Omental fat pad (tissue), 4 donors: Measurements from ENCODE around the gene ROBO1. TPM values are rescaled to one million over a fixed set of nuclear protein-coding genes. Genes with fewer than 3 reads are reported as not detected.

ENCODE experiments used
- ATAC-seq: fragments of 150-250 bp; one replicate; pipeline ENCODE4 v1.9.1; 2016; ENCODE audit warnings: mild to moderate bottlenecking, moderate library complexity; ENCODE audit not compliant: low FRiP score
- DNase-seq: peaks from one replicate; pipeline ENCODE4 v3.0.0-alpha.2; 2019; ENCODE audit warnings: low spot score
- total RNA-seq, 4 donors: library from RNA; depleted of rRNA; stranded (reverse); fragments of >200 nt; gene quantifications; one replicate each; pipeline ENCODE4 v1.1.0, GENCODE V29; 2016
- TF ChIP-seq, protein P1 (sequence below), 3 donors: fragments of 450-650 bp; IDR thresholded peaks; one replicate each; pipeline ENCODE4 v1.5.1; 2016 to 2017; ENCODE audit warnings: antibody characterized with exemption in 3 of 3, mild to moderate bottlenecking in 3 of 3, moderate library complexity in 2 of 3

ROBO1 gene
- total RNA-seq, 4 donors from 2014 or later = 13.7 to 34.2 (median 21.0) TPM

DNA sequence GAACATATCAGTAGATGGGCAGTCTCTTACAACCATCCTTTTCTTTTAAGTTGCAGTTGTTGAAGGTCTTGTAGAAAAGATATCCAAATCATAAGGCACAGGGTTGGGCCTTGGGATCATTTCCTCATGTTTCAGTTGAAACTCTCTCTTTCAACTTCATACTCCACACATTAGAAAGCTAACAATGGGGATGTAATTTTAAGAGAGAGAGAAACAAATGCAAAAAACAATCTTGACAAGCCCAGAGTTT lies 747.9 kb downstream of the ROBO1 start:
- ATAC-seq = no peak
- DNase-seq = no peak
- TF ChIP-seq, protein P1, sequence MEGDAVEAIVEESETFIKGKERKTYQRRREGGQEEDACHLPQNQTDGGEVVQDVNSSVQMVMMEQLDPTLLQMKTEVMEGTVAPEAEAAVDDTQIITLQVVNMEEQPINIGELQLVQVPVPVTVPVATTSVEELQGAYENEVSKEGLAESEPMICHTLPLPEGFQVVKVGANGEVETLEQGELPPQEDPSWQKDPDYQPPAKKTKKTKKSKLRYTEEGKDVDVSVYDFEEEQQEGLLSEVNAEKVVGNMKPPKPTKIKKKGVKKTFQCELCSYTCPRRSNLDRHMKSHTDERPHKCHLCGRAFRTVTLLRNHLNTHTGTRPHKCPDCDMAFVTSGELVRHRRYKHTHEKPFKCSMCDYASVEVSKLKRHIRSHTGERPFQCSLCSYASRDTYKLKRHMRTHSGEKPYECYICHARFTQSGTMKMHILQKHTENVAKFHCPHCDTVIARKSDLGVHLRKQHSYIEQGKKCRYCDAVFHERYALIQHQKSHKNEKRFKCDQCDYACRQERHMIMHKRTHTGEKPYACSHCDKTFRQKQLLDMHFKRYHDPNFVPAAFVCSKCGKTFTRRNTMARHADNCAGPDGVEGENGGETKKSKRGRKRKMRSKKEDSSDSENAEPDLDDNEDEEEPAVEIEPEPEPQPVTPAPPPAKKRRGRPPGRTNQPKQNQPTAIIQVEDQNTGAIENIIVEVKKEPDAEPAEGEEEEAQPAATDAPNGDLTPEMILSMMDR (IDR thresholded peaks at IDR 0.05) = no peak

DNA sequence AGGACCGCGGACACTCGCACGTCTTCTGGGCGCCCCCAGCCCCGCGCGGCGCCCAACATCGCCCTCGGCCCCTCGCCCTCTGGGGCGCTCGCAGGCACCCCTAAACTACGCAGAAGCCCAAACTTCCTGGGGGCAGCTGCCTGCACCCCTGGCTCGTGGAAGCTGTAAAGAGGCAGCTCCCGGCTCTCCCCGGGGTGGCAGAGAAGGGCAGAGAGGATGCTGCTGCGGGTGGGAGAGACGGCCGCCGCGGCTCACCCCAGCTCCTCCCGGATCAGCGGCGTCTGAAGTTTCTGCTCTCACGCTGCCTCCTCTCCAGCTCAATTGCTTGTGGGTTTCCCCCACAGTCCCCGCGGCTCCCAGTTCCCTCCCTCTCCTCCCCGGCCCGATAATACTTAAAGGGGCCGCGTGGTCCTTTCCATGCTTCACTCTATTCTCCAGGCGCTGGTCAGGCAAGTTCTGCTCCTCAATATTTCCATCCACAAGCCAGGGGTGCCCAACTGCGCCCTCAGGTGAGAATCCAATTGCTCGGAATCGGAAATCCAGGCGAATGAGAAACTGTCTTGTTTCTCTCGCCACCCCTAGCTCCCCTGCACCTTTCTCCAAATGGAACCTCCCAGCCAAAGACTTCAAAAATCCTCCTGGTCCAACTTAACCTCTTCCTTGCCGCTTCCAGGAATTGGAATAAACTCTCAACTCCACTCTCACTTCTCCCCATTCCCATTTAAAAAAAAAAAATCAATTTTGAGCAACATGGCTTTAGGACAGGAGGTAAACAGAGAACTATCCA lies 748.5 kb downstream of the ROBO1 start:
- ATAC-seq = peak; percentile 86
- DNase-seq = peak; percentile 47
- TF ChIP-seq, protein P1 (IDR thresholded peaks at IDR 0.05) = no peak

GRCh38 chr3:79018671-79019136 lies 749.1 kb downstream of the ROBO1 start:
- ATAC-seq = peak; percentile 53
- DNase-seq = no peak
- TF ChIP-seq, protein P1 (IDR thresholded peaks at IDR 0.05) = no peak

- DNase-seq (no peak), ATAC-seq (no peak)
- TF ChIP-seq, protein P1 (IDR thresholded peaks at IDR 0.05) = no peak
Observed at GRCh38 chr3:79018265-79018664, 749.5 kb downstream of the ROBO1 start.

GRCh38 chr3:79016587-79017376 lies 751.0 kb downstream of the ROBO1 start:
- DNase-seq (no peak), ATAC-seq (no peak)
- TF ChIP-seq, protein P1 (IDR thresholded peaks at IDR 0.05) = no peak

GRCh38 chr3:79015854-79016253 lies 751.9 kb downstream of the ROBO1 start:
- DNase-seq (no peak), ATAC-seq (no peak)
- TF ChIP-seq, protein P1 (IDR thresholded peaks at IDR 0.05) = no peak
